Lung (tissue), 12 donors: ENCODE measurements around the gene MCRIP1. TPM values are rescaled to one million over a fixed set of nuclear protein-coding genes. Genes with fewer than 3 reads are reported as not detected.

Source experiments
- ATAC-seq: fragments of 200-7000 bp; cut with Tn5 transposase; one replicate; pipeline ENCODE4 v1.9.1; 2020; ENCODE audit warnings: moderate number of reproducible peaks; ENCODE audit not compliant: insufficient read depth, low FRiP score
- DNase-seq, 3 donors: peaks; one replicate each; pipeline ENCODE4 v3.0.0-alpha.2; 2013 to 2017
- H3K27ac ChIP-seq, 2 donors: one replicate each; pipeline ENCODE4 v1.5.1; 2013; ENCODE audit warnings: mild to moderate bottlenecking in 2 of 2, moderate library complexity in 2 of 2, control low read depth in 1 of 2, inconsistent platforms in 1 of 2, low read depth in 1 of 2, low read length in 1 of 2
- H3K27me3 ChIP-seq, 3 donors: one replicate each; pipeline ENCODE4 v1.5.1; 2013; ENCODE audit warnings: low read length in 2 of 3; ENCODE audit not compliant: control insufficient read depth in 3 of 3, insufficient read depth in 3 of 3
- H3K36me3 ChIP-seq, 4 donors: one replicate each; pipeline ENCODE4 v1.5.1; 2013; ENCODE audit warnings: low read length in 4 of 4, mild to moderate bottlenecking in 1 of 4, moderate library complexity in 1 of 4; ENCODE audit not compliant: control insufficient read depth in 4 of 4, insufficient read depth in 4 of 4
- H3K4me1 ChIP-seq, 5 donors: one replicate each; pipeline ENCODE4 v1.5.1; 2013; ENCODE audit warnings: low read length in 5 of 5, mild to moderate bottlenecking in 2 of 5, moderate library complexity in 1 of 5; ENCODE audit not compliant: control insufficient read depth in 5 of 5, insufficient read depth in 5 of 5
- H3K4me3 ChIP-seq: one replicate; pipeline ENCODE4 v1.5.1; 2013; ENCODE audit warnings: mild to moderate bottlenecking, control low read depth, moderate library complexity
- H3K9ac ChIP-seq, 2 donors: one replicate each; pipeline ENCODE4 v1.5.1; 2013; ENCODE audit warnings: low read length in 2 of 2, control low read depth in 1 of 2; ENCODE audit not compliant: insufficient read depth in 1 of 2
- H3K9me3 ChIP-seq, 4 donors: one replicate each; pipeline ENCODE4 v1.5.1; 2013; ENCODE audit warnings: low read length in 3 of 4, mild to moderate bottlenecking in 1 of 4, moderate library complexity in 1 of 4; ENCODE audit not compliant: control insufficient read depth in 4 of 4, insufficient read depth in 3 of 4
- WGBS, 2 donors: extraction: QIAGEN DNeasy Blood & Tissue Kit; methylation state at CpG; one replicate each; pipeline ENCODE4 v1.1.7; 2013; 5-methylcytosine and 5-hydroxymethylcytosine counted together
- polyA plus RNA-seq, 2 donors: library from polyadenylated mRNA; stranded (reverse); fragments of 200-250 nt; gene quantifications; one replicate each; pipeline ENCODE4 v1.2.1, GENCODE V29; 2013
- total RNA-seq, 2 donors: library from RNA; depleted of rRNA in 1 of 2; stranded (reverse); fragments of >200 nt in 1 of 2; gene quantifications; one replicate each; pipeline ENCODE4 v1.2.1, GENCODE V29; 2014 to 2021
- TF ChIP-seq, protein P1 (sequence below): IDR thresholded peaks from 2 replicates; pipeline ENCODE4 v1.5.1; 2012; ENCODE audit warnings: mild to moderate bottlenecking; ENCODE audit errors: control extremely low read depth, extremely low read depth
- donor health status: control.
- donor health status: control.
- donor health status: Bipolar disorder and iron deficiency.
- donor health status: healthy.
- donor health status: DM: yes; HTN: yes; CAD: no.

Gene MCRIP1
- total and polyA plus RNA-seq, 4 donors = 47.6 to 188 (median 106) TPM

DNA sequence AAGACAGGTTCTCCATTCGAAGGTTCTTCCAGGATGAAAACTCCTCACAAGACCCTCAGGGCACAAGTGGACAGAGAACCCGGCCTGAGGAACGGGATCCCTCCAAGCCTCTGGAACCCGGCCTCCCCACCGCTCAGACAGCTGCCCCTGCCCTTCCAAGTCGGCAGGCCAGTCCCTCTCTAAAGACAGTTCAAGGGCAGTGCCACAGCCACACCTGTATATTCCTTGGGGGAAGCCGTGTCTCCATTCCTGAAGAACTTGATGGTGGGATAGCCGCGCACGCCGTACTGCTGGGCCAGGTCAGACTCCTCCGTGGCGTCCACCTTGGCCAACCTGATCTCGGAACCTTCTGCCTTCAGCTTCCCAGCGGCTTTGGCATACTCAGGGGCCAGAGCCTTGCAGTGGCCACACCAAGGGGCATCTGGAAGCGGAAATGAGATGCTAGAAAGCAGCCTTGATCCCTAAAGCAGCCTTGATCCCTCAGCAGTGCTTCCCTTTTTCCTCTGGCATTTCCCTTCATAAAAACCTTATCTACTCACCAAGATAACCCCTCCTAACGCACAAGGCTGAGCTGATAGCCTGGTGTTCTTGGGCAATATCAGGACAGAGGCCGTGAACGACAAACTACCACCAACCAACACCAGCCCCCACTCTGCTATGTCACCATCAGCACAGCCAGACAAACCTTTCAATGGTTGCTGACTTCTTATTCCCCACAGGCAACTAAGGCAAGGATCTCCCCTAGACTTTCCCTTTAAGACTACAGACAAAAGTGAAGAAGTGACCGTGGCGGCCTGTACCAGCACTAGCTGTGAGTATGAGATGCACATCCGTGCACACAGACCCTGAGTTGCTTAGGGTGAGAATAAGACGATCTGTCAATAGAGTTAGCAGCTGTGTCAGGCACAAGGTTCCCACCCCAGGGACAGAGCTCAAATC lies 26.1 kb upstream of the MCRIP1 start:
- peaks cover 0 to 31% (median 25%) of the 10 kb centered on the region in 4 donors for H3K36me3 ChIP-seq
- 49 to 54% methylated on average over 23 of the region's 23 CpGs for WGBS, 2 donors
- peaks cover 0 to 23% (median 14%) of the 10 kb centered on the region in 5 donors for H3K4me1 ChIP-seq
- peak overlapping the region; percentile 96 for H3K27ac ChIP-seq
- peak overlapping the region; percentile 91 for H3K9ac ChIP-seq
- no peaks in the 10 kb centered on the region for H3K27me3 ChIP-seq
- TF ChIP-seq, protein P1, sequence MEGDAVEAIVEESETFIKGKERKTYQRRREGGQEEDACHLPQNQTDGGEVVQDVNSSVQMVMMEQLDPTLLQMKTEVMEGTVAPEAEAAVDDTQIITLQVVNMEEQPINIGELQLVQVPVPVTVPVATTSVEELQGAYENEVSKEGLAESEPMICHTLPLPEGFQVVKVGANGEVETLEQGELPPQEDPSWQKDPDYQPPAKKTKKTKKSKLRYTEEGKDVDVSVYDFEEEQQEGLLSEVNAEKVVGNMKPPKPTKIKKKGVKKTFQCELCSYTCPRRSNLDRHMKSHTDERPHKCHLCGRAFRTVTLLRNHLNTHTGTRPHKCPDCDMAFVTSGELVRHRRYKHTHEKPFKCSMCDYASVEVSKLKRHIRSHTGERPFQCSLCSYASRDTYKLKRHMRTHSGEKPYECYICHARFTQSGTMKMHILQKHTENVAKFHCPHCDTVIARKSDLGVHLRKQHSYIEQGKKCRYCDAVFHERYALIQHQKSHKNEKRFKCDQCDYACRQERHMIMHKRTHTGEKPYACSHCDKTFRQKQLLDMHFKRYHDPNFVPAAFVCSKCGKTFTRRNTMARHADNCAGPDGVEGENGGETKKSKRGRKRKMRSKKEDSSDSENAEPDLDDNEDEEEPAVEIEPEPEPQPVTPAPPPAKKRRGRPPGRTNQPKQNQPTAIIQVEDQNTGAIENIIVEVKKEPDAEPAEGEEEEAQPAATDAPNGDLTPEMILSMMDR = no peak
- H3K9me3 ChIP-seq = no peaks in the 10 kb centered on the region
- peak overlapping the region; percentile 61 for H3K4me3 ChIP-seq
- DNase-seq = no peak
- ATAC-seq = no peak

DNA sequence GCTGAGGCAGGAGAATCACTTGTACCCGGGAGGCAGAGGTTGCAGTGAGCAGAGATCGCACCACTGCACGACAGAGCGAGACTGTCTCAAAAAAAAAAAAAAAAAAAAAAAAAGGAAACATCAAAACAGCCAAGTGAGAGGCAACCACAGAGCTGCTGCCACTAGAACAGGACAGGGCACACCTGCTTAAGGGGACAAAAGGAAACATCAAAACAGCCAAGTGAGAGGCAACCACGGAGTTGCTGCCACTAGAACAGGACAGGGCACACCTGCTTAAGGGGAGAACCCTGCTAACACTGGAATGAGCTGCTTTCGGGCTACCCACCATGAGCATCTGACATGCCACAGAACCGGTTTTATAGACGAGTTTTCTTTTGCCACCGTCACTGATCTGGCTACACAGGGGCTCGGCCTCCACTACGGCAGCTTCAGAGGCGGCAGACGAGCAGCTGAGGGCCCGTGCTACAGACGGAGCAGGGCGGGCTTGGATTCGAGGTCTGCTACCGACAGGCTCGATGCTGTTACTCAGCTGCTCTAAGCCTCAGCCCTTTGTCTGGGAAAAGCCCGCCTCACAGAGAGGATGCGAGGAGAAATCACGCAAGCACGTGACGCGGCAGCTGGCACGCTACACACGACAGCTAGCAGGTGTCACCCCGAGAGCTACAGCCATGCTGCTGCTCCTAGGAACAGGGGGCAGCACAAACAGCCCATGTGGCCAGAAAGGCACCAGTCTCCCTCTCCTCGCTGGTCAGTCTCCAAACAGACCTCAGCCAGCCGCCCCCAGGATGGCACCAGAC lies 25.3 kb upstream of the MCRIP1 start:
- TF ChIP-seq, protein P1 = no peak
- peak overlapping the region; percentile 12 for H3K4me3 ChIP-seq
- H3K9ac ChIP-seq = no peak overlapping the region
- H3K27me3 ChIP-seq = no peaks in the 10 kb centered on the region
- H3K36me3 ChIP-seq = peaks cover 0 to 39% (median 26%) of the 10 kb centered on the region in 4 donors
- H3K9me3 ChIP-seq = no peaks in the 10 kb centered on the region
- DNase-seq (no peak), ATAC-seq (no peak)
- no peak overlapping the region for H3K27ac ChIP-seq
- peaks cover 0 to 23% (median 14%) of the 10 kb centered on the region in 5 donors for H3K4me1 ChIP-seq
- WGBS, 2 donors = 61 to 79% methylated on average over 30 of the region's 30 CpGs

DNA sequence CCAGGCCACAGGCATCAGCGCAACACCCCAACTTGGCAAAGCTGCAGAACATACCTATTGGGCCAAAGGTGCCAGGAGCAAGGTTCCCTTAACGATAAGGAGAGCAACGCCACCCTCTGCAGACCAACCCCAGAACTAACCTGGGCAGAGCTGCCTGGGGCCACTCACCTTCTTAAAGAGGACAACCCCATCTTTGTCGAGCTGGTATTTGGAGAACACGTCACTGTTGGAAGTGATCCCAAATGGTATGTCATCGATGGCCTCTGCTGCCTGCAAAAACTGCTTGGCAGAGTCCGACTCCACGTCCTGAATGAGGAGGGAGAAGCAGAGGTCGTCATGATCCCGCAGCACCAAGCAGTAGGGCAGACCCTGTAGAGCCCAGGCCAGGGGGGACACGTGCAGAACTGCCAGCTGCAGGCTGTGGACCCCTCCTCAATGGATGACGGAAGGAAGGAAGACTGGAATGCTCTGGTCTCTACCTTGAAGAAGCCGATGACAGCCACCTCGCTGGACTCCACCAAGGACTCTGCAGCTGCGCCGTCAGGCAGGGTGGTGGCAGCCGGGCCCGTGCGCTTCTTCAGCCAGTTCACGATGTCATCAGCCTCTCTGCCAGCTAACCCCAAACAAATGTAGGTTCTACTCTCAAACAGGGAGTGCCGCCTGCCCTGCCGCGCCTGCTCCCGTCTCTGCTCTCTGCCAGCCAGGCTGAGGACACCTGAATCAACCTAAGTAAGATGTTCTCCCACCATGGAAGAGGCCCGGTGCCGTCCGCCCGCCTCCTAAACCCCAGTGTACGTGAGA lies 22.1 kb upstream of the MCRIP1 start:
- DNase-seq = no peak
- H3K4me3 ChIP-seq = no peak overlapping the region
- peaks cover 0 to 15% (median 8%) of the 10 kb centered on the region in 5 donors for H3K4me1 ChIP-seq
- 83 to 88% methylated on average over 29 of the region's 29 CpGs for WGBS, 2 donors
- peaks cover 0 to 57% (median 34%) of the 10 kb centered on the region in 4 donors for H3K36me3 ChIP-seq
- no peaks in the 10 kb centered on the region for H3K9me3 ChIP-seq
- TF ChIP-seq, protein P1 = no peak
- H3K27ac ChIP-seq = no peak overlapping the region
- no peak overlapping the region for H3K9ac ChIP-seq
- no peak for ATAC-seq
- H3K27me3 ChIP-seq = no peaks in the 10 kb centered on the region
